Smooth muscle cell (in vitro differentiated cells): ENCODE measurements around the gene MEF2C. TPM values are rescaled to one million over a fixed set of nuclear protein-coding genes. Genes with fewer than 3 reads are reported as not detected.

Experiments used
- DNase-seq: peaks from one replicate; lab custom pipeline; 2025; ENCODE audit not compliant: unreplicated experiment; lab: John Stamatoyannopoulos, UW
- H2AFZ ChIP-seq: fragments of 200-600 bp; sonication (generic); 2 replicates; pipeline ENCODE4 v1.6.0; 2016; ENCODE audit warnings: antibody characterized with exemption, low read depth, mild to moderate bottlenecking
- H3F3A ChIP-seq: fragments of 200-600 bp; sonication (generic); 2 replicates; pipeline ENCODE4 v1.6.0; 2017; ENCODE audit warnings: antibody characterized with exemption, low read depth
- H3K27ac ChIP-seq: fragments of 200-600 bp; sonication (generic); 2 replicates; pipeline ENCODE4 v1.5.1; 2016; ENCODE audit warnings: low read depth, mild to moderate bottlenecking
- H3K27me3 ChIP-seq: fragments of 200-600 bp; sonication (generic); 2 replicates; pipeline ENCODE4 v1.6.1; 2016; ENCODE audit warnings: low read depth, mild to moderate bottlenecking
- H3K36me3 ChIP-seq: fragments of 200-600 bp; sonication (generic); 2 replicates; pipeline ENCODE4 v1.5.1; 2016; ENCODE audit warnings: low read depth
- H3K4me1 ChIP-seq: fragments of 200-600 bp; sonication (generic); 2 replicates; pipeline ENCODE4 v1.5.1; 2016; ENCODE audit warnings: low read depth
- H3K4me2 ChIP-seq: fragments of 200-600 bp; sonication (generic); 2 replicates; pipeline ENCODE4 v1.6.0; 2016; ENCODE audit warnings: mild to moderate bottlenecking
- H3K4me3 ChIP-seq: fragments of 200-600 bp; sonication (generic); 2 replicates; pipeline ENCODE4 v1.5.1; 2016; ENCODE audit warnings: mild to moderate bottlenecking
- H3K79me2 ChIP-seq: fragments of 200-600 bp; sonication (generic); 2 replicates; pipeline ENCODE4 v1.6.0; 2016; ENCODE audit warnings: low read depth, mild to moderate bottlenecking
- H3K9ac ChIP-seq: fragments of 200-600 bp; sonication (generic); 2 replicates; pipeline ENCODE4 v1.6.0; 2016; ENCODE audit warnings: low read depth
- H3K9me3 ChIP-seq: fragments of 200-600 bp; sonication (generic); replicated peaks from 2 replicates; pipeline ENCODE4 v1.5.1; 2016; ENCODE audit warnings: low read depth
- H4K20me1 ChIP-seq: fragments of 200-600 bp; sonication (generic); 2 replicates; pipeline ENCODE4 v1.6.0; 2016; ENCODE audit warnings: low read depth
- WGBS: methylation state at CpG from one replicate; pipeline ENCODE4 v1.1.7; 2016; ENCODE audit warnings: low lambda C conversion rate; 5-methylcytosine and 5-hydroxymethylcytosine counted together
- polyA plus RNA-seq: library from polyadenylated mRNA; unstranded; fragments of >200 nt; fragmentation: Nextera tagmentation; extraction: Ambion mirVana; gene quantifications from 2 replicates; pipeline ENCODE4 v1.2.1, GENCODE V29; 2016
- total RNA-seq: library from RNA; depleted of rRNA; stranded (reverse); fragments of >200 nt; gene quantifications from 2 replicates; pipeline ENCODE4 v1.2.3, GENCODE V29; 2014
- TF ChIP-seq, protein P1 (sequence below): fragments of 200-600 bp; sonication (generic); IDR thresholded peaks from 2 replicates; pipeline ENCODE4 v1.5.1; 2017; ENCODE audit warnings: borderline replicate concordance, mild to moderate bottlenecking, antibody characterized with exemption; ENCODE audit not compliant: insufficient read depth, poor library complexity, severe bottlenecking

MEF2C gene
- total and polyA plus RNA-seq, 2 experiments from 2014 or later, result 11.4 to 14.0 TPM

DNA sequence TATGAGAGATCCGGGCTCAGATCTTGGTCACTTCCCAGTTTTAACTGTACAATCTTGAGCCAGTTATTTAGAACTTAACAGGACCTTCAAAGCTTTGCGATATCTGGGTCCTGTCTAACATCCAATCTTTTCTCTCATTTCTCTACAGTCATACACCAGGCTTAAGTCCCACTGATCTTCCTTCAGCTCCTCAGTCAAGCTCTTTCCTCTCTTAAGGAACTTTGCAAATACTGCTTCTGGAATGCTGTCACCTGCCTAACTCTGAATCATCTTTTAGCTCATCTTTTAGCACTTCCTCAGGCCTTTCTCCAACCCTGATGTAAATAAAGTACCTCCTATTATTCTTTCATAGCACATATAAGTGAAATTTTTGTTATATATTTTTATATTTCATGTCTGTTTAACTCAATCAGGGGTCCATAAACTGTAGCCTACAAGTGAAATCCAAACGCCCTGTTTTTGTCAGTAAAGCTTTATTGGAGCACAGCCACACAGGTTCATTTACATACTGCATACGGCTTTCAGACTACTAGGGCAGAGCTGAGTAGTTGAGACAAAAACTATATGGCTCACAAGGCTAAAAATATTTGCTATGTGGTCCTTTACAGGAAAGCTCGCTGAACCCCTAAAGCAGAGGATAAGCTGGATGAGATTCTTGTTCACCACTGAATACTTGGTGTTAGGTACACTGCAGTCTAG lies 63.5 kb downstream of the MEF2C start:
- Histone ChIP-seq H3K79me2 (no peaks in the 10 kb centered on the region), H2AFZ (no peak overlapping the region), H3K27me3 (no peaks in the 10 kb centered on the region), H3K9me3 (no peaks in the 10 kb centered on the region), H3K4me1 (peaks cover 5% of the 10 kb centered on the region), H4K20me1 (no peaks in the 10 kb centered on the region), H3K27ac (no peak overlapping the region), H3K9ac (no peak overlapping the region), H3K4me2 (no peak overlapping the region), H3K4me3 (no peak overlapping the region), H3K36me3 (no peaks in the 10 kb centered on the region), H3F3A (no peaks in the 10 kb centered on the region)
- TF ChIP-seq, protein P1, sequence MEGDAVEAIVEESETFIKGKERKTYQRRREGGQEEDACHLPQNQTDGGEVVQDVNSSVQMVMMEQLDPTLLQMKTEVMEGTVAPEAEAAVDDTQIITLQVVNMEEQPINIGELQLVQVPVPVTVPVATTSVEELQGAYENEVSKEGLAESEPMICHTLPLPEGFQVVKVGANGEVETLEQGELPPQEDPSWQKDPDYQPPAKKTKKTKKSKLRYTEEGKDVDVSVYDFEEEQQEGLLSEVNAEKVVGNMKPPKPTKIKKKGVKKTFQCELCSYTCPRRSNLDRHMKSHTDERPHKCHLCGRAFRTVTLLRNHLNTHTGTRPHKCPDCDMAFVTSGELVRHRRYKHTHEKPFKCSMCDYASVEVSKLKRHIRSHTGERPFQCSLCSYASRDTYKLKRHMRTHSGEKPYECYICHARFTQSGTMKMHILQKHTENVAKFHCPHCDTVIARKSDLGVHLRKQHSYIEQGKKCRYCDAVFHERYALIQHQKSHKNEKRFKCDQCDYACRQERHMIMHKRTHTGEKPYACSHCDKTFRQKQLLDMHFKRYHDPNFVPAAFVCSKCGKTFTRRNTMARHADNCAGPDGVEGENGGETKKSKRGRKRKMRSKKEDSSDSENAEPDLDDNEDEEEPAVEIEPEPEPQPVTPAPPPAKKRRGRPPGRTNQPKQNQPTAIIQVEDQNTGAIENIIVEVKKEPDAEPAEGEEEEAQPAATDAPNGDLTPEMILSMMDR, result no peak
- no peak for DNase-seq
- 89% methylated on average over 5 of the region's 5 CpGs for WGBS

- Histone ChIP-seq H3K79me2 (no peaks in the 10 kb centered on the region), H4K20me1 (no peaks in the 10 kb centered on the region), H3K36me3 (no peaks in the 10 kb centered on the region), H3K4me3 (no peak overlapping the region), H3K9me3 (no peaks in the 10 kb centered on the region), H3K4me1 (peaks cover 5% of the 10 kb centered on the region), H3K27me3 (no peaks in the 10 kb centered on the region), H3F3A (no peaks in the 10 kb centered on the region), H3K9ac (no peak overlapping the region), H2AFZ (no peak overlapping the region), H3K4me2 (no peak overlapping the region), H3K27ac (no peak overlapping the region)
- no peak for DNase-seq
- 86% methylated on average over 4 of the region's 4 CpGs for WGBS
- TF ChIP-seq, protein P1, result no peak
These were observed 64.7 kb downstream of the MEF2C start for GRCh38 chr5:88818296-88818695.

DNA sequence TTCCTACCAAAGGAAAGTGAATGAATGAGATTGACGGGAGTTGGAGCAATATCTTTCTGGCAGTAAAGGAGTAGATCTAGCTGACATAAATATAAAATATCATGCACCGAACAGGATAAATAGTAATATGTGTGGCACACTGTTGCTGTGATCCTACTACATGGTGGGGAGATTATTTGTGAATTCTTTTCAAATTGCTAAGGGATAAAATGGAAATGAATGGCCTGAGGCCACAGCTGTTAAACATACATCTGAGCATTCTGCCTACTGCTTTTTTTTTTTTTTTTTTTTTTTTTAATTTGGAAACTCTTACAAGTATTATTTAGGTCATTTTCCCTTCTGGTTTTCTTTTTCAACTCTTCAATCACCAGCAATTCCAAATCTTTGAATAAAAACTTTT lies 66.8 kb downstream of the MEF2C start:
- TF ChIP-seq, protein P1, result no peak
- Histone ChIP-seq H3K4me3 (no peak overlapping the region), H3K79me2 (no peaks in the 10 kb centered on the region), H2AFZ (no peak overlapping the region), H3K27me3 (no peaks in the 10 kb centered on the region), H3K4me1 (peaks cover 5% of the 10 kb centered on the region), H3F3A (no peaks in the 10 kb centered on the region), H3K9ac (no peak overlapping the region), H3K4me2 (no peak overlapping the region), H3K9me3 (no peaks in the 10 kb centered on the region), H3K27ac (no peak overlapping the region), H3K36me3 (no peaks in the 10 kb centered on the region), H4K20me1 (no peaks in the 10 kb centered on the region)
- 97% methylated on average over 2 of the region's 2 CpGs for WGBS
- DNase-seq, result no peak
